Superior temporal gyrus (tissue), 1 donor: ENCODE measurements around the gene SETD6.

Source experiments
- DNase-seq: peaks from one replicate; pipeline ENCODE4 v3.0.0-alpha.2; 2016; ENCODE audit errors: extremely low spot score

Gene SETD6

DNA sequence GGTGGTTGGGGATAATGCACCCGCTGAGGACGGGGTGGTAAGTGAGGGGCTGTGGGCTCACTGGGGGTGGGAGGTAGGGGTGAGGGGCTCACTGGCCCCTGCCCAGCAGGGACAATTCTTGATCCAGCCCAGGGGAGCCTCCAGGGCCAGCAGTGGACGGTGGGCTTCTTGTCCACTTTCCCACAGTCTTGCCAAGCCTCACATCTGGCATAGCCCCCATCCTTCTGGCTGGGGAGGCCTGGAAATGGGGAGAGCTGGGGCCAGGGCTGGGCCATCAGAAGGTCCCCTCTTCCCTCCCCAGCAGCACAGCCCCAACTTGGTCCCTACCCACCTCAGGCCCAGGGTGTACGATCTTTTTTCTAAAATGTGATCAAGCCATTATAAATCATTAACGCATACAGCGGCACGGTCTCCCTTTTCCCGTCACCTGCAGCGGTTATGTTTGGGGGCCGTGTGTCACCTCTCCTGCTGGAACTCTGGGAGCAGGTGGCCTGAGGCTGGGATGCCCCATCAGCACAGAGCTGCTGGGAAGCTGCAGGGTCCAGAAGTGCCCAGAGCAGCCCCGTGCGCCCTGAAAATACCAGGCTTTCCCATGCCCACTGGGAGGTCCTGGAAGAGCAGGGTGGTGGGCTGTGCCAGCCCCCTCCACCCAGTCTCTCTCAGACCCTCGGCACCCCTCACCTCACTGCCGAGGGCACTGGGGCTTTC lies 7.2 kb upstream of the SETD6 start:
- DNase-seq: no peak

- no peak for DNase-seq
Observed at GRCh38 chr16:58508671-58509251, 6.6 kb upstream of the SETD6 start.

DNA sequence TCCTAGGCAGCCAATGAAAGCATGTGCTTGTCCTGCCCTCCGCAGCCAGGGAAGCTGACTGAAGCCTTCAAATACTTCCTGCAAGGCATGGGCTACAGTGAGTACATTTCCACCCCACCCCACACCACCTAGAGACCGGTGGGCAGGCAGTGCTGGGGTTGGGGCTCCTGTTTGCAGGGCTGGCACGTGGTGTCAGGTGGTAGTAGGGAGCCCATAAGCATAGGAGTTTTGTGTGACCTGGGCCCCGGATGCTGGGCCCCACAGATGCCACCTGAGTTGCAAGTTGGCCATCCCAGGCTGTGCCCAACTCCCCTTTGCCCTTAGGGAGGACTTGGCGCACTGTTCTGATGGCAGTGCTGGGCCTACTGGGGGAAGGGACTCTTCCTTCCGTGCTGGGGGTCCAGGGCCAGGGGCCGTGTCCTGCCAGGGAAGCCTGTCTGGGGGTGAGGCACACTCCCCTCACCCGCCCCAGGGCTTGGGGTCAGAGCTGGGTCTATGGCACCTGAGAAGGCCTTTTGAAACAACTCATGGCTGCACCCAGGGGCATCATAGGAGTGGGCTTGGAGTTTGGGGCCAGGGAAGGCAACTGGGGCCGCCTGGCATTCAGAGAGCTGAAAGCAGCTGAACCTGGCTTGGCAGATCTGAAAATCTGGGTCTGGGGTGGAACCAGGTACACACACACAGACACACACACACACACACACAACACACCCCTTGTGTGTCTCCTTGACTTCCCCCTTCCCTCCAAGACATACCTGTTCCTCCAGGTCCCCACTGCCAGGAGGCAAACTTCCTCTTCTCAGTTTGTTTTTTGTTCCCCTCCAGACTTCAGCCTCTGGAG lies 5.8 kb upstream of the SETD6 start:
- DNase-seq: no peak

GRCh38 chr16:58510097-58510775 lies 5.1 kb upstream of the SETD6 start:
- no peak for DNase-seq

DNA sequence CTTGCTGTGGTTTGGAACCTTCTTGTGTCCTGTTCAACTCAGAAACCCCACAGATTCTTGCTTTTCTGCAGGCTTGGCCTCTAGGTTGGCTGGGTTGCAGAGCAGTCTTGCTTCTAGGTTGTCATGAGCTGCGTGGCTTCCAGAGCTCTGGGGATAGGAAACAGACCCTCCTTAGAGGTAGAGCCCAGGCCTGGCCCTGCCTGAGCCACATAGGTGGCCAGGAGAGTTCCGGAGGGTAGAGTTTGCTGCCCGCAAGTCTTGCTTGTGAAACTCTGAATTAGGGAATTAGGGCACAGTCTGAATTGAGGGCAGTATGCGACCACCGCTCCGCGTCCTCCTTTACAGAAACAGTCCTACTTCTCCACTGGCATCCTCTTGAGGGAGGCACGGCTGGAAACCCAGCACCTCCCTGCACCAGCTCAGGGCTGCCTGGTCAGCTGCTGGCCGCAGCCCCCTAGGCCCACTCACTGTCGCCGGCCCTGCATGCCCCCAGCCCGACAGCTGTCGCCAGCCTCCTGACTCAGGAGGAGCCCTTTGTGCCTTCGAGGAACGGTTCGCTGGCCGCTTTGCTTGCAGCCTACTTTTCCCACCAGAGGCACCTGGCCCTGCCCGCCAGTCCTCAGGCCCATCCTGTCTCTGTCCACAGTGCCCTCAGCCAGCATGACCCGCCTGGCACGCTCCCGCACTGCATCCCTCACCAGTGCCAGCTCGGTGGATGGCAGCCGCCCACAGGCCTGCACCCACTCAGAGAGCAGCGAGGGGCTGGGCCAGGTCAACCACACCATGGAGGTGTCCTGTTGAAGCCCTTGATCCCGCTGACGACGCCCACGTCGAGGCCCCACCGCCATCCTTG lies 4.3 kb upstream of the SETD6 start:
- DNase-seq: no peak

DNA sequence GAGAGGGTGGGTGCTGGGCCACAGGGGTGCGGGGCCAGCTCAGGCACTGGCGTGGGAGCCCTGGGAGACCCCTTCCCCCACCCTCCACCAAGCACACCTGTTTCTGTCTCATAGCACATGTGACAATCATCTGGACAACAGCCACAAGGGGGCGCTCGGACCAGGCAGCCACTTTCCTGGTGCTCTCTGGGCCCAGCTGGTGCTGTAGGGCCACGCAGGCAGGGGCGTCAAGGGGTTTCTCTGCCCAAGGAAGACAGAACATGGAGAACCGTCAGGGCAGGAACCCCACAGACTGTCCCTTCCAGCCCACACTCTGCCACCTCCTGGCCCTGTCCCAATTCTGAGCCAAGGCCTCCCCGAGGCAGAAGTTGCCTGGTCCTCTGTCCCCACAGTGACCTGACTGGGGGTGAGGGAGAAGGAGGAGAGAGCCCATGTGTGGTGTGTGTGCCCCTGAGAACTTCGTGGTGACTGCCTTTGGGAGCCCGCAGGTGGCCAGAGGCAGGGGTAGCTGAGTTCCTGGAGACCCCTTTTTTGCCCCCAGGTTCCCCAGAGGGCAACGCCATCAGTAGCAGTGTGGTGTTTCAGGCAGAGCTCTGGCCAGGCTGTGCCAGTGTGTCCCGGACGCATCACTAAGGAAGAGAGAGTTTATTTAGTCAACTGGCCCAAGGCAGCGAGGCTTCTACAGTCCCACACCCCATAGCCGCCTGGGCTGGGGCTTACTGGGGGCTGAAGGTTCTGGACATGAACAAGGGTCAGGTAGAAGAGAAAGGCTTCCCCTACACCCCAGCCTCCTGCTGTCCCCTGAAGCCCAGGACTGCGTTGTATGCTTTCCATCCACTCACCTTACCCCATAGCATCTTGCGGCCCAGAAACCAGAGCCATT lies 3.1 kb upstream of the SETD6 start:
- peak; percentile 78 for DNase-seq

GRCh38 chr16:58513874-58514273 lies 1.4 kb upstream of the SETD6 start:
- no peak for DNase-seq

DNA sequence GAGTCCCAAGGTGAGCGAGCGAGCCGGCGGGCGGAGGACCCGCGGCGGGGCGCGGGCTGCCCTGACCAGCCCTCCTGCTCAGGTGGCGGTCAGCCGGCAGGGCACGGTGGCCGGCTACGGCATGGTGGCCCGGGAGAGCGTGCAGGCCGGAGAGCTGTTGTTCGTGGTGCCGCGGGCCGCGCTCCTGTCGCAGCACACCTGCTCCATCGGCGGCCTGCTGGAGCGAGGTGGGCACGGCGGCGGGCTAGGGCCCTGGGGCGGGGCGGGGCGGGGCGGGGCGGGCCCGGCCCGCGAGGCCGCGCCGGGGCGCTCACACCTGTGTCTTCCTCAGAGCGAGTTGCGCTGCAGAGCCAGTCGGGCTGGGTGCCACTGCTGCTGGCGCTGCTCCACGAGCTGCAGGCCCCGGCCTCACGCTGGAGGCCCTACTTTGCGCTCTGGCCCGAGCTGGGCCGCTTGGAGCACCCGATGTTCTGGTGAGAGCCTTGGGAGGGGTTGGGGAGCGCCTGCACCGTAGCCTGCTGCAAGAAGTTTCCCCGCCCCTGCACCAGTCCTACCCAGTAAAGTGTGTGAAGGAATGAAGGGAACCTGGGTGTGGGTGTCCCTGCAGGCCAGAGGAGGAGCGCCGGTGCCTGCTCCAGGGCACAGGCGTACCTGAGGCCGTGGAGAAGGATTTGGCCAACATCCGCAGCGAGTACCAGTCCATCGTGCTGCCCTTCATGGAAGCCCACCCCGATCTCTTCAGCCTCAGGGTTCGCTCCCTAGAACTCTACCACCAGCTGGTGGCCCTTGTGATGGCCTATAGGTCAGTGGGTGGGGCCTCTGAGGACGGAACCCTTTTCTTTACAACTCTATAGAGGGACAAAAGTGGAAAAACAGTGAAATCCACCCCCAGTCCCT lies 802 bp downstream of the SETD6 start:
- DNase-seq: no peak

GRCh38 chr16:58516768-58517107 lies 1.4 kb downstream of the SETD6 start:
- DNase-seq: no peak

- DNase-seq: no peak
Observed at GRCh38 chr16:58518083-58518979, 3.0 kb downstream of the SETD6 start.

GRCh38 chr16:58518980-58519368 lies 3.7 kb downstream of the SETD6 start:
- DNase-seq: no peak

- no peak for DNase-seq
Observed at GRCh38 chr16:58519707-58520106, 4.4 kb downstream of the SETD6 start.

GRCh38 chr16:58530179-58530578 lies 14.9 kb downstream of the SETD6 start:
- DNase-seq: no peak

DNA sequence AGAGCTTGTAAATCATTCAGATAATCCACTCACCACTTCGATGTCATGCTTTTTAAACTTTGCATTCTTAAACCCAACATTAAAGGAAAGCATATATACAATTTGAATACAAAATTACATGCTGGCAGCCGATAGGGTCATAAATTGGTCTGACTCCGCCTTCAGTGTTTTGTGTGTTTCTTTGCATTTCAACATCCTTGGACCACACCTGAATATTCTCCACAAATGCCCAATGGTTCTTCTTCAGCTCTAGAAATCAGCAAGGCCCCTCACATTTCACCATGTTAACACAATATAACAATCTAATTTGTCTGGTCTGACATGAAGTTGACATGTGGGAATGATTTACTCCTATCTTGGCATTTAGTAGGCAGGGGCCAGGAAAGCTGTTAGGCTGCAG lies 17.1 kb downstream of the SETD6 start:
- no peak for DNase-seq

GRCh38 chr16:58533751-58534470 lies 18.6 kb downstream of the SETD6 start:
- DNase-seq: no peak

- no peak for DNase-seq
Observed at GRCh38 chr16:58535100-58535499, 19.8 kb downstream of the SETD6 start.

DNA sequence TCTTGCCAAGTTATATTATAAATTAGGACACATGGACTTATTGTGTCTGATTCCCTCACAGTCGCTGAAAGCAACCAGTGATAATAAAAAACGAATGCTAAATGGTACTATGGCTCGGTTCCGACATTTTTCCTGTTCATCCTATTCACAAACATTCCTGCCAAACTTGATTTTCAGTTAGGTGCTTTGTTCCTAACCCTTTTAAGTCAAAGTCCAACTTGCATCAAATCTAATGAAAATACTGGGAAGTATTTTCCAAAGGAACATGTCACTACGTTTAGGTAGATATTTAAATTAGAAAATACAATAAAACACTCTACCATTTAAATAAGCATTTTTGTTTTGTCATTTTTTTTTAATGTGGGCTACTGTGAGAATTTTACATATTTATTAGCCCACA lies 21.0 kb downstream of the SETD6 start:
- no peak for DNase-seq
